GM12865 (cell line): ENCODE measurements around the gene CFTR.

ENCODE experiments used
- DNase-seq: peaks from one replicate; pipeline ENCODE4 v3.0.0; 2010; ENCODE audit warnings: low read depth
- H3K4me3 ChIP-seq: 2 replicates; pipeline ENCODE4 v1.5.1; 2011; ENCODE audit warnings: mild to moderate bottlenecking, low read depth, low read length, control low read depth
- TF ChIP-seq, protein P1 (sequence below): IDR thresholded peaks from 2 replicates; pipeline ENCODE4 v1.5.1; 2011; ENCODE audit warnings: low read length, control low read depth, low read depth, inconsistent platforms; ENCODE audit not compliant: insufficient read depth; ENCODE audit errors: missing control alignments

The CFTR gene

DNA sequence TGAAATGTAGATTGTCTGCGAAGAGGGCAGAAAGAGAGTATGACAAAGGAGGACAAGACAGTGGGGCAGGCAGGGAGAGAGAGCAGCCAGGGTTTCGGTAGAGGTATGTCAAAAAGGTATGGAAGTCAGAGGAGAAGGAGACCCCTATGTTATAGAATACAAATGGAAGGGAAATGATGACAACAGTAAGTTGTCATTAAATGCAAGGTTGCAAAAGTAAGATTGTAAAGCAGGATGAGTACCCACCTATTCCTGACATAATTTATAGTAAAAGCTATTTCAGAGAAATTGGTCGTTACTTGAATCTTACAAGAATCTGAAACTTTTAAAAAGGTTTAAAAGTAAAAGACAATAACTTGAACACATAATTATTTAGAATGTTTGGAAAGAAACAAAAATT is 126.3 kb downstream of the CFTR start:
- TF ChIP-seq, protein P1, sequence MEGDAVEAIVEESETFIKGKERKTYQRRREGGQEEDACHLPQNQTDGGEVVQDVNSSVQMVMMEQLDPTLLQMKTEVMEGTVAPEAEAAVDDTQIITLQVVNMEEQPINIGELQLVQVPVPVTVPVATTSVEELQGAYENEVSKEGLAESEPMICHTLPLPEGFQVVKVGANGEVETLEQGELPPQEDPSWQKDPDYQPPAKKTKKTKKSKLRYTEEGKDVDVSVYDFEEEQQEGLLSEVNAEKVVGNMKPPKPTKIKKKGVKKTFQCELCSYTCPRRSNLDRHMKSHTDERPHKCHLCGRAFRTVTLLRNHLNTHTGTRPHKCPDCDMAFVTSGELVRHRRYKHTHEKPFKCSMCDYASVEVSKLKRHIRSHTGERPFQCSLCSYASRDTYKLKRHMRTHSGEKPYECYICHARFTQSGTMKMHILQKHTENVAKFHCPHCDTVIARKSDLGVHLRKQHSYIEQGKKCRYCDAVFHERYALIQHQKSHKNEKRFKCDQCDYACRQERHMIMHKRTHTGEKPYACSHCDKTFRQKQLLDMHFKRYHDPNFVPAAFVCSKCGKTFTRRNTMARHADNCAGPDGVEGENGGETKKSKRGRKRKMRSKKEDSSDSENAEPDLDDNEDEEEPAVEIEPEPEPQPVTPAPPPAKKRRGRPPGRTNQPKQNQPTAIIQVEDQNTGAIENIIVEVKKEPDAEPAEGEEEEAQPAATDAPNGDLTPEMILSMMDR = no peak
- H3K4me3 ChIP-seq = no peak overlapping the region
- no peak for DNase-seq

DNA sequence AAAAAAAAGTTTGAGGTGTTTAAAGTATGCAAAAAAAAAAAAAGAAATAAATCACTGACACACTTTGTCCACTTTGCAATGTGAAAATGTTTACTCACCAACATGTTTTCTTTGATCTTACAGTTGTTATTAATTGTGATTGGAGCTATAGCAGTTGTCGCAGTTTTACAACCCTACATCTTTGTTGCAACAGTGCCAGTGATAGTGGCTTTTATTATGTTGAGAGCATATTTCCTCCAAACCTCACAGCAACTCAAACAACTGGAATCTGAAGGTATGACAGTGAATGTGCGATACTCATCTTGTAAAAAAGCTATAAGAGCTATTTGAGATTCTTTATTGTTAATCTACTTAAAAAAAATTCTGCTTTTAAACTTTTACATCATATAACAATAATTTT is 130.6 kb downstream of the CFTR start:
- TF ChIP-seq, protein P1 = no peak
- DNase-seq = no peak
- no peak overlapping the region for H3K4me3 ChIP-seq

DNA sequence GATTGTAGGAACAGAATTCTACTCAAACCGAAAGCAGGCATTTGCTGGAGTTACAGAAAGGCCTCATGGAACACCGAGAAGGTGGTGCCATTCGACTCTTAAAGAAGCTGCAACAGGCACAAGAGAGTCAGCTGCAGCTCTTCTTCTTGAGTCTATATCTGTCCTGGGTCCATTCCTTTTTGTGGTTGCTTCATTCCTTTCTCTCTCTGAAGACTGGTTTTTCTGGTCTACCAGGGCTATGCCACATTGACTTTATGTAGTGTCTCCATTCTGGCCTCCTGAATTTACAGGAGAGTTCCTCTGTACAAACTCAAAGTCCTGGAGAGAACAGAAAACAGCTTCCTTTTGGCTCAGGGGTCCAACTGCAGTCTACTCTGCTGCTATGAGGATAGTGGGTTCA is 132.8 kb downstream of the CFTR start:
- H3K4me3 ChIP-seq = no peak overlapping the region
- TF ChIP-seq, protein P1 = no peak
- no peak for DNase-seq

DNA sequence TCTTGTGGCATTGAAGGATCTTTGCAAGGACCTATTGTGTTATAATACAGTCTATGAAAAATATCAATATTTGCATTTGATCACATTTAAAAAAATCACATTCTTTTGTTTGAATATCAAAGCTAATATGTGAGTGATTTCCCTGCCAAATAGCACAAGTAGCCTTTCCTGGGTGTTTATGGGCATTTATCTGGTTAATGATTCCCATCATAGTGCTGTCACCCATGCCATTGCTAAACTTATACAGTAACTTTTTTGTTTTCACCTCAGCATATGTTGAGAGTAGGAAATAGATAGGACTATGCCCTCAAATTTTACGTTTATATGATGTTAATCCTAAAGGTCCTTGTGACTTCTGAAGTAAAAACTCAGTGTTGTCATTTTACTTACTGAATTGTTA is 136.9 kb downstream of the CFTR start:
- DNase-seq = no peak
- H3K4me3 ChIP-seq = no peak overlapping the region
- TF ChIP-seq, protein P1 = no peak

DNA sequence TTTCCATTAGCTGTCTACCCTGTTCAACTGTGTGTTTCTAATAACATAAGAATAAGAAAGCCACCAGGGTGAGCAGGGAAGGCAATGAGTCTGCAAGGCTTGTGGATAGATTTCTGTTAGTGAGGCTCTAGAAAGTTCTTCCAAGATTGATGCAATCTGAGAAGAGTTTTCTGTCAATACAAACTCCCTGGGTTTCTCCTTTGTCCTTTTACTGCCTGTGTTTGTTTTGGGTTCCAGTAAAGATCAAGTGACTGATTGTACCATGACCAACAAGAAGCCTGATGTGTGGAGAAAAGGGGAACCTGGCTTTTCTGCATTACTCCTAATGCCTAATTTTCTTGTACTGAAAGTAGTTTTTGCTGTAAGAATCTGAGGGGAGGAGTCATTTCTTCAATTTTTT is 139.9 kb downstream of the CFTR start:
- no peak overlapping the region for H3K4me3 ChIP-seq
- DNase-seq = no peak
- TF ChIP-seq, protein P1 = no peak

DNA sequence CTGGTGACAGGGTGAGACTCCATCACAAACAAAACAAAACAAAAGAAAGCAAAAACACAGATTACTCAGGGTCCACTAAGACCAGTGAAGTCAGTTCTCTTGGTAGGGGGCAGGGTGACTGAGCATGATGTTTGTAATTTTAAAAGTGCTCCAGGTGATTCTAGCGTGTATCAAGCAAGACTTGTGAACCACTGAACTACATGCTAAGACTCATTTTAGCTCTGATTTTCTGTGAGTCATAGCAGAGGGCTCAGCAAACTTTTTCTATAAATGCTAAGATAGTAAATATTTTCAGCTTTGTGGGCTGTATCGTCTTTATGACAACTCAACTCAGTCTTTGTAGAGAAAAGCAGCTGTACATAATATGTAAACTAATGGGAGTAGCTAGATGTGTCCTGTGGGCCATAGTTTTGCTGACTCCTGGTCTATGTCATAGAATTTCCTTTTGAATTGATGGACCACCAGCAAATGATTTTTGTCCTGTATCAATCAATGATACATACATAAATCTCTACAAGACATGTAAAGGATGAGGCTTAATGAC is 141.3 kb downstream of the CFTR start:
- DNase-seq = no peak
- TF ChIP-seq, protein P1 = no peak

DNA sequence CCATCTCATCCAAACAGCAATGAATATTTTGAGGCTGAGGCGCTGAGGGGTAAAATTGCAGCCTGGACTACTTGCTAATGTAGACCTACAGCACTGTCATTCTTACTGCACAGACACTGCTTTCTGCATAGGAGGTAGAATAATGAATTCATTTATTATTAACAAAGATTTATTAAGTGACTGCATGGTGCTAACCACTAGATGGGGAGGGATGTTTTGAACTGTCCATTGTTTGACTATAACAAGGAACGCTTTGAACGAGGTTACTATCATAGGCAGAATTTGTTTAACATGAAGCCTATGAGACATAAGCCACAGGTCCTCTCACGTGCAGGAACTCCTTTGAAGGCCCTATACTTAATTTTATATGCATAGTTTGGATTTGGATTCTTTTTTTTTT is 143.8 kb downstream of the CFTR start:
- TF ChIP-seq, protein P1 = no peak
- DNase-seq = no peak
- no peak overlapping the region for H3K4me3 ChIP-seq

More for the DNA sequence above, 141.3 kb downstream of the CFTR start:
- H3K4me3 ChIP-seq = no peak overlapping the region
